Vagina (tissue), 2 donors: ENCODE data around the gene DCUN1D4.

Source experiments
- CTCF ChIP-seq, 3 experiments: fragments of 450-650 bp in 2 of 3; fragments of 200-600 bp in 1 of 3; sonication (generic) in 1 of 3; IDR thresholded peaks; one replicate each; pipeline ENCODE4 v1.5.1; 2017 to 2019; ENCODE audit warnings: antibody characterized with exemption in 3 of 3, mild to moderate bottlenecking in 2 of 3, moderate library complexity in 2 of 3
- POLR2A ChIP-seq, 2 donors: fragments of 450-650 bp; IDR thresholded peaks; one replicate each; pipeline ENCODE4 v1.6.1; 2017; ENCODE audit warnings: antibody characterized with exemption in 2 of 2, mild to moderate bottlenecking in 2 of 2, moderate library complexity in 2 of 2
- POLR2AphosphoS5 ChIP-seq, 2 donors: sonication (generic); formaldehyde crosslinking; IDR thresholded peaks; one replicate each; pipeline ENCODE4 v1.9.0; 2017; ENCODE audit warnings: antibody characterized with exemption in 2 of 2, mild to moderate bottlenecking in 2 of 2, low read depth in 1 of 2; ENCODE audit not compliant: insufficient read depth in 1 of 2

- TF ChIP-seq POLR2AphosphoS5 (IDR thresholded peaks at IDR 0.05; ENCODE audit: insufficient read depth in 1 of 2, low read depth in 1 of 2) (no peak), POLR2A (IDR thresholded peaks at IDR 0.05) (no peak), CTCF (IDR thresholded peaks at IDR 0.05) (no peak)
Measured at GRCh38 chr4:51835079-51835478, 7.9 kb upstream of the DCUN1D4 start.
